GM03348 (cell line): ENCODE results near the gene MTHFSD.

Source experiments
- DNase-seq: peaks from one replicate; pipeline ENCODE4 v3.0.0; 2012; ENCODE audit warnings: low spot score

MTHFSD gene

GRCh38 chr16:86502856-86503748 lies 51.9 kb downstream of the MTHFSD start:
- no peak for DNase-seq

DNA sequence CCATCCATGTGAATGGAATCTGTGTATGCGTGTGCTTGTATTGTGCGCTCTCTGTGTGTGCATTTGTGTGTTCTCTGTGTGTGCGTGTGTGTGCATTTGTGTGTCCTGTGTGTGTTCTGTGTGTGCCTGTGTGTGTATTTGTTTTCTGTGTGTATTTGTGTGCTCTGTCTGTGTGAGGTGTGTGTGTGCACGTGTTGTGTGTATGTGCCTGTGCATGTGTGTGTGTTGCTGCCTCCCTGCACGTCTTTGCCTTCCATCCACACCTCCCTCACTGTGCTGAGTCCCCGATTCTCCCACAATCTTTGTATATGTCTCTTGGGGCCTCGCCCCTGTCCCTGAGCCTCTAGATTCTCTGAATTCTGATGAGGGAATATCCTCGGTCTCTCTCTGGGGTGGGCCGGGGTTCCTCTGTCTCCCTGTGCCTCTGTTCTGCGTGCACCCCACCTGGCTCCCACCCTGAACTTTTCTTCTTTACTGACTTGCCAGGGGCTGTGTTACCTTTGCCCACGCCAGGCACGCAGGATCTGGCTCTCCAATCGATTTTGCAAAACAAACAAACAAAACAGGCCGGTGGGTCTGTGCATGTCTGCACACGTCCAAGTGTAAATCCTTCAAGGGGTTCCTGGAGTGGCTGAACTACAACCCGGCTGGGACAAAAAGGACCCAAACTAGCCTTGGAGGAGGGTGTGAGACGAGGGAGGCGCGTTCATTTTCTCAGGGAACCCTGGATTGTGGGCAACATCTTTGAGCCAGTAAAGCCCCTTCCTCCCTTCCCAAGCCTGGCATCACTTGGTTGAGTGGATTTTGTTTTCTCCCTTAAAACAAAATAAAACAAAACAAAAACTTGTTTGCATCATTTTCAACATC lies 52.8 kb downstream of the MTHFSD start:
- no peak for DNase-seq

GRCh38 chr16:86500708-86501510 lies 54.1 kb downstream of the MTHFSD start:
- no peak for DNase-seq

DNA sequence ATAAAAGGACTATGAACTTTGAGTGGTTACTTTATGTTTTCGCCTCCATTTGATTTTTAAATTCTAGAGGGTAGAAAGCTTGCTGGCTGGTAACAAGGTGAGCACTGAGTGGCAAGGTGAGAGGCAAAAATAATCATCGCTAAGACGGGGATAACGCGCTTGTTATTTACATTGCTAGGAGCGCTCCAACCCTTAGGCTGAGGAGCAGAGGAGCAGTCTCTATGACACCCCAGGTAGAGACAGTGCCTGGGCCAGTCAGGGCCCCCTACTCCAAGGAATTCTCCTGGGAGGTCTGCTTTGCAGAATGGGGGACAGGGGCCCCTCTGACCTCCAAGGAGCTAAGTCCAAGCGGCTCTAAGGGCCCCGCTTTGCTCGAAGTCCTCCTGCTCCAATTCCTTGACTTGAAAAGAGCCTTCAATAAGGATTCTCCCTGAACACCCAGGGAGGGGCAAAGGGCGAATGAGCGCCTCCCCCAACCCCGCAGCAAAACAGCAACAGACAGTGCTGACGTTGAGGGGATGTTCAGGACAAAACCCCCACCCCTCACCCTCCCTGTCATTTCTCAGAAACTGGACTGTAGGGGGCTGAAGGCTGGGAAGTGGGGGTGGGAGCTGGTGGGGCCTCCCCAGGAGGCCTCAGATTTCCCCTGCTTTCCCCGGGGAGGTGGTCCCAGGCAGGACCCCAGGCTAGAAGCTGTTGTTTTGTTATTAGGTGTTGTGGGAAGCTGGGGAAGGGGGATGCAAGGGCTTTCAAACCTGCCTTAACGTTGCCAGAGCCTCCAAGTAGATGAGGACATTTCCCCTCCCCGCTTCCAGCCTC lies 54.9 kb downstream of the MTHFSD start:
- DNase-seq: no peak

- DNase-seq: no peak
Observed at GRCh38 chr16:86499440-86499786, 55.6 kb downstream of the MTHFSD start.

DNA sequence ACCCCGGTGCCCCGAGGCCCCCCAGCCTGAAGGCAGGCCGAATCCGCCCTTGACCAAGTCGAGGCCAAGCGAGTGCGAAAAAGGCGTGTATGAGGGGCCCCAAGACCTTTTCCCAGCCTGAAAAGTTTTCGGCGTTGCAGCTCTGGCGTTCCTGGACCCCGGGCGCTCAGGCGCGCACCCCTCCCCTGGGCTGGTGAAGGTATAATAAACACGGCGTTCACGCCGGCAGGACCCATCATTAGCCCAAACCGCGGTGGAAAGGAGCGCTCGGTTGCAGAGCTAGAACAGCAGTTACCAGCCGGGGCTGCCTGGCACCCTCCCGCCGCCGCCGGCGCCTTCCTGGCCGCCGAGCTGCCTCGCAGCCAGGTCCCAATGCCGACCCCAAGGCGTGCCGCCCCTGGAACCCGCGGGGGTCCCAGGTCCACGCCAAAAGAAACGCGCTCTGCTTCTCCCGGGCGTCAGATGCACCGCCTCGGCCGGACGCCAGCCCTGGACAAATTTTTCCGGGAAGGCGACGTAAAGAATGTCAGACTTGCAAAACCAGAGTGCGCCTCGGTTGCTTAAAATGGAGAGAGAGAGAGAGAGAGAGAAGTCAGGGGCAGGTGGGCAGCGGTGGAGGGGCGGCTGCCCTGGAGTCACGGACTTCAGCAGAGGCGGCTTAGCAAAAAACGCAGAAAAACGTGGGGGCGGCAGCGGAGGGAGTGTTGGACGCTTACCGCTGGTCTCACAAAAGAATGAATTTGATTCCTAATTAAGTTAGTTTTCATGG lies 56.2 kb downstream of the MTHFSD start:
- DNase-seq: no peak

GRCh38 chr16:86498155-86498670 lies 56.8 kb downstream of the MTHFSD start:
- DNase-seq: no peak

GRCh38 chr16:86497551-86498021 lies 57.4 kb downstream of the MTHFSD start:
- DNase-seq: no peak

DNA sequence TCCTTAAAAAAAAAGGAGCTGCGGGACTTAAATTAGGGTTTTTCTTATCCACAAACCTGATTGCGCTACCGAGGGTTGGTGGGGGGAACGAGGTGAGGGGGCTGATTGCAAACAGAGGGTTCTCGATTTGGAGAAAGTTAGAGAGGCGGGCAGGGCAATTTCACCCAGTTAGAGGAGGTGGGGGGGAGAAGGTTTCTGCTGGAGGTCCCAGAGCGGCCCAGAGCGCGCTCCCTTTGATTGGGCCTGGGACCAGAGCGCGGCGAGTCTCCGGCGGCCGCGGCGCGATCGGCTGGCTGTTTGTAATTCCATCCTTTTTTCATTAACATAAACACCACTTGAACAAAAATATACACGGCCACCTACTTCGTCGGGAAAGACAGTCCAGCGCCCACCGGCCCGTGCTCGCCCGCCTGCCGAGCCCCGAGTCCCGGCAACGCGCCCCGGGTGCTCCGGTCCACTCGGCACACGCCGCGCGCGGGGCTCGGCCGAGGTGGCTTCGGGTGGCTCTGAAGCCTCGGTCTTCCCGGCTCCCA lies 58.0 kb downstream of the MTHFSD start:
- no peak for DNase-seq

- no peak for DNase-seq
Observed at GRCh38 chr16:86496262-86496928, 58.6 kb downstream of the MTHFSD start.

- no peak for DNase-seq
Observed at GRCh38 chr16:86495756-86496261, 59.2 kb downstream of the MTHFSD start.

- DNase-seq: no peak
Observed at GRCh38 chr16:86495357-86495701, 59.7 kb downstream of the MTHFSD start.

GRCh38 chr16:86494565-86495356 lies 60.3 kb downstream of the MTHFSD start:
- DNase-seq: no peak

DNA sequence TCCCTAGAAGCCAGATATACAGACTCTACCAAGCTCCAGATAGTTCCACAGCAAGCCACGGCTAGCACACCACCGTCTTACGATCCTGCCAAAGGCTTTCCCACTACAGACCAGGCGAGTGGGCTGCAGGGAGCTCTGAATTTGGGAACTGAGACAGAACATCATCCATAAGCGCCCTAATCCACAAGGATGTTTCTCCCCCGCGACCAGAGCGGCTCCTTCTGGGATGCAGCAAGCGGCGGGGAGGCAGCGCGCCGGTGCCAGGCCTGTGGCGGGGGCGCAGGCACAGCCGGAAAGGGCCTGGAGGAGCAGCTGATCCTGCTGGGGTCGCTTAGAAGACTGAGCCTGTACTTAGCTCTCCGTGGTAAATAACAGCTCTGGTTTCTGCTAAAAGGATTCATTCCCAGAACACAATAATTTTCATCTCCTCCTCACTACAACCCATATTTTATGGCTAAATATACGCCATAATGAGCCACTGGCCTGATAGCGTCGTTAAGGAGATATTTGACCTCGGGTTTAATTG lies 60.9 kb downstream of the MTHFSD start:
- DNase-seq: no peak

GRCh38 chr16:86492961-86493629 lies 61.9 kb downstream of the MTHFSD start:
- DNase-seq: no peak

DNA sequence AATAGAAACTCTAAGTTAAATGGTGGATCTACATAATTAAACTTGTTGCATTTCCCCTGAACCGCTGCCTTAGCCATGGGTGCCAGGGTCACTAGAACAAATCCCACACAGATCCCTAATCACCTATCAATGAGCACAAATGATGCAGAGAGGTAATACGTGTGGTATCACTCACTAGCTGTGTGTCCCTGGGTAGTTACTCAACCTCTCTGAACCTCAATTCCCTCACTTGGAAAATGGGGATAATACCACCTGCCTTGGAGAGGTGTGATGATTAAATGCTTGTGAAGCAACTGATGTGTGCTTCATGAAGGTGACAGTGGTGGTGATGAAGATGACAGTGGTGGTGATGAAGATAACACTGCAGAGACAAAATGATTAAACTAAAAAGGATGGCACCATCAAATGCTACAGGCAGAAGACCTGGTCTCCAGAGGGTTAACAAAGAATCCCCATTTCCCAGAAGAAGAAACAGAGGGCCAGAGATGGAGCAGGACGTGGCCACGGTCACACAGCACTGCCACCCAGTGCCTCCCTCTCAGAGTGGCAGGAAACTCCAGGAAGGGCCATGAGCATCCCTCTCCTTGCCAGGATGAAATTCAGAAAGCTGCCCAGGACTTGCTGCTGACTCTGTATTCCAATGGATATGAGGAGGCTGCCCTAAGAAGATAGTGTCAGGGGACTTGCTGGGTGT lies 62.6 kb downstream of the MTHFSD start:
- no peak for DNase-seq

DNA sequence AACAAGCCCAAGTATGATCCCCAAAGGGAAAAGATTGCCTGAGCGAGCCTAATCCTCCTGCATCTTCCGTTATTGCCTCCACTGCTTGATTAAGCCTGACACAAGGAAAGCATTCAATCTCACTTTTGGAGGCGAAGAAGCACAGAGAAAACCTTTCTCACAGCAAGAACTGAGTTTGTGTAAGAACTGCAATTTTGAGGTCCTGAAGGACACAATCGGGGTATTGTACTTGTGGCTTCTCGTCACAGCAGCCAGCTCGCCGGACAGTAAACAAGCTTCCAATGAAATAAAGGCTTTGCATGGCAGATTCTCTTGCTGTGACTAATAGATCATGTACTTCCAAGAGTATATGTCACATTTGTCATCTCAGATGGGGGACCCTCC lies 63.4 kb downstream of the MTHFSD start:
- no peak for DNase-seq
